Measurements from ENCODE around the gene CSTF1. TPM values are rescaled to one million over a fixed set of nuclear protein-coding genes. Genes with fewer than 3 reads are reported as not detected.

The CSTF1 gene
- total and polyA plus RNA-seq, 10 donors: 9.8 to 45.0 (median 28.5) TPM

GRCh38 chr20:56381501-56381900, 10.9 kb upstream of the CSTF1 start:
- H3K27ac ChIP-seq: no peak overlapping the region
- H3K9me3 ChIP-seq: no peaks in the 10 kb centered on the region
- H3K4me1 ChIP-seq: peaks cover 0 to 4% (median 0%) of the 10 kb centered on the region in 6 donors
- no peak overlapping the region for H3K4me3 ChIP-seq
- peaks cover 0 to 76% (median 10%) of the 10 kb centered on the region in 6 donors for H3K36me3 ChIP-seq
- H3K27me3 ChIP-seq (replicated peaks in 1 of 7): no peaks in the 10 kb centered on the region
- TF ChIP-seq, protein P1, sequence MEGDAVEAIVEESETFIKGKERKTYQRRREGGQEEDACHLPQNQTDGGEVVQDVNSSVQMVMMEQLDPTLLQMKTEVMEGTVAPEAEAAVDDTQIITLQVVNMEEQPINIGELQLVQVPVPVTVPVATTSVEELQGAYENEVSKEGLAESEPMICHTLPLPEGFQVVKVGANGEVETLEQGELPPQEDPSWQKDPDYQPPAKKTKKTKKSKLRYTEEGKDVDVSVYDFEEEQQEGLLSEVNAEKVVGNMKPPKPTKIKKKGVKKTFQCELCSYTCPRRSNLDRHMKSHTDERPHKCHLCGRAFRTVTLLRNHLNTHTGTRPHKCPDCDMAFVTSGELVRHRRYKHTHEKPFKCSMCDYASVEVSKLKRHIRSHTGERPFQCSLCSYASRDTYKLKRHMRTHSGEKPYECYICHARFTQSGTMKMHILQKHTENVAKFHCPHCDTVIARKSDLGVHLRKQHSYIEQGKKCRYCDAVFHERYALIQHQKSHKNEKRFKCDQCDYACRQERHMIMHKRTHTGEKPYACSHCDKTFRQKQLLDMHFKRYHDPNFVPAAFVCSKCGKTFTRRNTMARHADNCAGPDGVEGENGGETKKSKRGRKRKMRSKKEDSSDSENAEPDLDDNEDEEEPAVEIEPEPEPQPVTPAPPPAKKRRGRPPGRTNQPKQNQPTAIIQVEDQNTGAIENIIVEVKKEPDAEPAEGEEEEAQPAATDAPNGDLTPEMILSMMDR (IDR thresholded peaks at IDR 0.05 in 8 of 11, conservative IDR thresholded peaks at IDR 0.05 in 3 of 11): no peak
- TF ChIP-seq POLR2AphosphoS5 (IDR thresholded peaks at IDR 0.05): no peak
- TF ChIP-seq POLR2A (IDR thresholded peaks at IDR 0.05): no peak
- intact Hi-C loops (cut with DNase I; ENCODE audit: low total_unique reads): no loop called here
- 82 to 93% (median 89%) methylated on average over 1 of the region's 1 CpG for WGBS, 5 donors
- DNase-seq: no peak

GRCh38 chr20:56382696-56383095, 9.7 kb upstream of the CSTF1 start:
- Histone ChIP-seq H3K4me3 (no peak overlapping the region), H3K27me3 (replicated peaks in 1 of 7) (no peaks in the 10 kb centered on the region), H3K36me3 (peaks cover 0 to 79% (median 10%) of the 10 kb centered on the region in 6 donors), H3K9me3 (no peaks in the 10 kb centered on the region), H3K27ac (no peak overlapping the region), H3K4me1 (no peaks in the 10 kb centered on the region)
- intact Hi-C loops (cut with DNase I; ENCODE audit: low total_unique reads): no loop called here
- DNase-seq: no peak
- TF ChIP-seq, protein P1 (IDR thresholded peaks at IDR 0.05 in 8 of 11, conservative IDR thresholded peaks at IDR 0.05 in 3 of 11): no peak
- no peak for TF ChIP-seq POLR2A (IDR thresholded peaks at IDR 0.05)
- no peak for TF ChIP-seq POLR2AphosphoS5 (IDR thresholded peaks at IDR 0.05)
- WGBS, 5 donors: 83 to 95% (median 94%) methylated on average over 4 of the region's 4 CpGs

GRCh38 chr20:56383334-56383733, 9.1 kb upstream of the CSTF1 start:
- Histone ChIP-seq H3K9me3 (no peaks in the 10 kb centered on the region), H3K4me1 (no peaks in the 10 kb centered on the region), H3K36me3 (peaks cover 0 to 79% (median 7%) of the 10 kb centered on the region in 6 donors), H3K4me3 (no peak overlapping the region), H3K27ac (no peak overlapping the region), H3K27me3 (replicated peaks in 1 of 7) (no peaks in the 10 kb centered on the region)
- TF ChIP-seq POLR2AphosphoS5 (IDR thresholded peaks at IDR 0.05) (no peak), POLR2A (IDR thresholded peaks at IDR 0.05) (no peak)
- TF ChIP-seq, protein P1 (IDR thresholded peaks at IDR 0.05 in 8 of 11, conservative IDR thresholded peaks at IDR 0.05 in 3 of 11): no peak
- intact Hi-C loops (cut with DNase I; ENCODE audit: low total_unique reads): no loop called here
- 88 to 96% (median 94%) methylated on average over 8 of the region's 8 CpGs for WGBS, 5 donors
- DNase-seq: no peak

DNA sequence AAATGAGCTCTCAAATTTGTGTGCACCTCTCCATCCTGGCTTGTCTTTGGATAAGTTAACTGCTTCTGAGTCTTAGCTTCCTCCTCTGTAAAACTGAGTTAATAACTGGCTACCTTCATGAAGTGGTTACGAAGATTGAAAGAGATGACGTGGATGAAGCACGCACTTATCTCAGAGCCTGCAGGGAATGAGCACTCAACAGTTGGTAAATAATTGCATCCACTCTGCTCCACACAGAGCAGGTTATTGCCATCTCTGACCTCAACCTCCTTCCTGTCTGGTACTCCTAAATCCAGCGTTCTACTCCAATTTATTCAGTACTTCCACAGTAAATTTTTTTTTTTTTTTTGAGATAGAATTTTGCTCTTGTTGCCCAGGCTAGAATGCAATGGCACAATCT, 7.3 kb upstream of the CSTF1 start:
- 89 to 96% (median 93%) methylated on average over 4 of the region's 4 CpGs for WGBS, 5 donors
- no peak overlapping the region for H3K4me3 ChIP-seq
- peaks cover 0 to 81% (median 7%) of the 10 kb centered on the region in 6 donors for H3K36me3 ChIP-seq
- no peak for DNase-seq
- no peaks in the 10 kb centered on the region for H3K27me3 ChIP-seq (replicated peaks in 1 of 7)
- no peaks in the 10 kb centered on the region for H3K9me3 ChIP-seq
- no peaks in the 10 kb centered on the region for H3K4me1 ChIP-seq
- H3K27ac ChIP-seq: no peak overlapping the region
- TF ChIP-seq, protein P1 (IDR thresholded peaks at IDR 0.05 in 8 of 11, conservative IDR thresholded peaks at IDR 0.05 in 3 of 11): no peak
- TF ChIP-seq POLR2AphosphoS5 (IDR thresholded peaks at IDR 0.05) (no peak), POLR2A (IDR thresholded peaks at IDR 0.05) (no peak)
- intact Hi-C loops (cut with DNase I; ENCODE audit: low total_unique reads): no loop called here
